Measurements from ENCODE around the gene AUH. TPM values are rescaled to one million over a fixed set of nuclear protein-coding genes. Genes with fewer than 3 reads are reported as not detected.

Gene AUH
- total RNA-seq, 2 experiments from 2014 or later: 30.4 to 30.8 TPM

DNA sequence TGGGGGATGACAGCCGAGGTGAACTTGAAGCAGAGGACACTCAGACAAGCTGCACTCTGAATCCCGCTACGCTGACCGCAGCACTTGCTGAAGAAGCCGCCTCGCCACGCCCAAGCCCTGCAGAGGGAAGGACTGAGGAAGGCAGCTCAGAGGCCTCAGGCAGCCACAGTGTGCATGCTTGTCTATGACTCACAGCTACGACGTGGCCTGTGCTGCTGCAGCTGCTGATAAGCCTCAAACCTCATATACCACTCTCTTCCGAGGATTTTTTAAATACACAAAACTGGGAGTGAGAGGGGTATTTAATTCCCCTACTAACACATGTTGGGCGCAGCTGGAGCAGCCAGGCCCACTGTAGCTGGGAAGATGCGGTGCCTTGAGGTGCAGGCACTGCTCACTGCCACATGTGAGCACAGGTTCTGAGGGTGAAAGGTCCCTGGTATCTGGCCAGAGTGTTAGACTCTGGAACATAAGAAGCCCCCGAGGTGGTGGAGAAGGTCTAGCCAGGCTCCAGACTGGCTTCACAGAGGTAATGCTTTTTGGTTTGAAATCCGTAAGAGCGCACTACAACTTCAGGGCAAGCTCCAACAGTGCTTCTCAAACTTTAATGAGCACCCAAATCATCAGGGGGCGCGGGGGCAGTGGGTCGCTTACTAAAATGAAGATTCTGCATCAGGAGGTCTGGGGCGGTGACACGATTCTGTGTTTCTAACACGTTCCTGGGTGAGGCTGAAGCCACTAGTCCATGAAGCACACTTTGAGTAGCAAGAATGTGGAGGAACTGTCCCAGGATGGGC, 196.8 kb downstream of the AUH start:
- intact Hi-C loops (cut with DNase I, micrococcal nuclease): loop anchor here (1.0 to 10.0 kb wide), 4 partner anchors 12 to 250 kb away; no protein-coding TSS in a partner anchor
- Mint-ChIP-seq H3K9me3 (ENCODE audit: low read depth) (peaks cover 3% of the 10 kb centered on the region), H3K36me3 (ENCODE audit: low read depth) (no peaks in the 10 kb centered on the region), H3K4me1 (peaks cover 47% of the 10 kb centered on the region), H3K27ac (peak overlapping the region; percentile 95), H3K4me3 (peak overlapping the region; percentile 67), H3K27me3 (no peaks in the 10 kb centered on the region)
- ChIA-PET POLR2A (interaction anchor here (0.6 to 2.5 kb wide), 11 partner anchors 10 to 190 kb away, joined by 3 to 14 read pairs (median 6); no protein-coding TSS in a partner anchor), CTCF (interaction anchor here (0.9 to 3.3 kb wide), 8 partner anchors 9 to 55 kb away, joined by 3 to 21 read pairs (median 5); no protein-coding TSS in a partner anchor)
- peak; percentile 80 for ATAC-seq
- peak; percentile 91 for DNase-seq

Other genes with a start within 250 kb of the AUH start
- 100 to 1,000 TPM; 120 to 122 TPM for gene NFIL3, start 61.9 kb upstream of the AUH start, total RNA-seq